Measurements from ENCODE around the gene TTBK1. TPM values are rescaled to one million over a fixed set of nuclear protein-coding genes. Genes with fewer than 3 reads are reported as not detected.

TTBK1 gene
- polyA plus RNA-seq, 1 of the 3 experiments (the other 2 are of a cell fraction): 0.94 TPM

GRCh38 chr6:43226192-43226851 is 17.0 kb upstream of the TTBK1 start:
- H3K27me3 ChIP-seq (ENCODE audit: insufficient read depth): no peaks in the 10 kb centered on the region; the same call in 1 of the 2 replicates
- no peaks in the 10 kb centered on the region for H3K9me2 ChIP-seq
- no peaks in the 10 kb centered on the region for H3F3A ChIP-seq (replicated peaks; ENCODE audit: insufficient read depth)
- no peak overlapping the region for H3K27ac ChIP-seq (ENCODE audit: low read depth in 2 of 2, low read length in 1 of 2)
- H3K4me2 ChIP-seq: no peak overlapping the region
- ChIA-PET CTCF (interaction anchor here (1.8 kb wide), 1 partner anchor 281 kb away, joined by 3 read pairs; no protein-coding TSS in a partner anchor), POLR2A (interaction anchor here (1.1 kb wide), 1 partner anchor 1058 kb away, joined by 3 read pairs; no protein-coding TSS in a partner anchor)
- H3K79me2 ChIP-seq (ENCODE audit: insufficient read depth): peaks cover 5% of the 10 kb centered on the region; the same call in 1 of the 2 replicates
- no peak for DNase-seq
- WGBS (ENCODE audit: low lambda C conversion rate): 94% methylated on average over 8 of the region's 11 CpGs
- peaks cover 0 to 6% of the 10 kb centered on the region in 2 experiments; a peak in 1 of 4 replicates for H3K4me1 ChIP-seq (ENCODE audit: control insufficient read depth in 1 of 2, insufficient read depth in 2 of 2, low read depth in 1 of 2, low read length in 1 of 2)
- TF ChIP-seq, protein P1, sequence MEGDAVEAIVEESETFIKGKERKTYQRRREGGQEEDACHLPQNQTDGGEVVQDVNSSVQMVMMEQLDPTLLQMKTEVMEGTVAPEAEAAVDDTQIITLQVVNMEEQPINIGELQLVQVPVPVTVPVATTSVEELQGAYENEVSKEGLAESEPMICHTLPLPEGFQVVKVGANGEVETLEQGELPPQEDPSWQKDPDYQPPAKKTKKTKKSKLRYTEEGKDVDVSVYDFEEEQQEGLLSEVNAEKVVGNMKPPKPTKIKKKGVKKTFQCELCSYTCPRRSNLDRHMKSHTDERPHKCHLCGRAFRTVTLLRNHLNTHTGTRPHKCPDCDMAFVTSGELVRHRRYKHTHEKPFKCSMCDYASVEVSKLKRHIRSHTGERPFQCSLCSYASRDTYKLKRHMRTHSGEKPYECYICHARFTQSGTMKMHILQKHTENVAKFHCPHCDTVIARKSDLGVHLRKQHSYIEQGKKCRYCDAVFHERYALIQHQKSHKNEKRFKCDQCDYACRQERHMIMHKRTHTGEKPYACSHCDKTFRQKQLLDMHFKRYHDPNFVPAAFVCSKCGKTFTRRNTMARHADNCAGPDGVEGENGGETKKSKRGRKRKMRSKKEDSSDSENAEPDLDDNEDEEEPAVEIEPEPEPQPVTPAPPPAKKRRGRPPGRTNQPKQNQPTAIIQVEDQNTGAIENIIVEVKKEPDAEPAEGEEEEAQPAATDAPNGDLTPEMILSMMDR (IDR thresholded peaks at IDR 0.05): no peak
- TF ChIP-seq PBX3 (IDR thresholded peaks at IDR 0.05): no peak
- no peak overlapping the region for H2AFZ ChIP-seq (ENCODE audit: low read depth)
- peaks cover 6 to 17% of the 10 kb centered on the region in 2 experiments for H3K36me3 ChIP-seq (replicated peaks in 1 of 2; ENCODE audit: control insufficient read depth in 1 of 2, insufficient read depth in 2 of 2, low read length in 1 of 2)
- no peaks in the 10 kb centered on the region for H3K9me3 ChIP-seq
- no peaks in the 10 kb centered on the region for H4K20me1 ChIP-seq (ENCODE audit: insufficient read depth)
- no peak overlapping the region for H3K4me3 ChIP-seq (ENCODE audit: low read depth in 2 of 2, low read length in 1 of 2)
- no peak overlapping the region for H3K9ac ChIP-seq

GRCh38 chr6:43228951-43229802 is 14.1 kb upstream of the TTBK1 start, which contains the start of gene DNPH1:
Gene DNPH1, minus strand, starts transcription at chr6:43229481. Its CDS starts 25 bp downstream, at chr6:43229456.
- Histone ChIP-seq H2AFZ (ENCODE audit: low read depth) (peak within 1 kb of the TSS; percentile 81; the same call in 1 of the 2 replicates), H3K4me2 (peak within 1 kb of the TSS; percentile 79), H3K4me3 (ENCODE audit: low read depth in 2 of 2, low read length in 1 of 2) (peak within 1 kb of the TSS; percentile 60 to 79), H3F3A (replicated peaks; ENCODE audit: insufficient read depth) (no peaks in the 10 kb centered on the region), H3K27ac (ENCODE audit: low read depth in 2 of 2, low read length in 1 of 2) (peak within 1 kb of the TSS in 1 of 2 experiments; percentile 53; a peak in 1 of 4 replicates), H3K9me2 (no peaks in the 10 kb centered on the region), H3K9me3 (no peaks in the 10 kb centered on the region), H3K79me2 (ENCODE audit: insufficient read depth) (peaks cover 5% of the 10 kb centered on the region; the same call in 1 of the 2 replicates), H3K4me1 (ENCODE audit: control insufficient read depth in 1 of 2, insufficient read depth in 2 of 2, low read depth in 1 of 2, low read length in 1 of 2) (peaks cover 0 to 4% of the 10 kb centered on the region in 2 experiments; a peak in 1 of 4 replicates), H3K27me3 (ENCODE audit: insufficient read depth) (peaks cover 6% of the 10 kb centered on the region; the same call in 1 of the 2 replicates), H3K36me3 (replicated peaks in 1 of 2; ENCODE audit: control insufficient read depth in 1 of 2, insufficient read depth in 2 of 2, low read length in 1 of 2) (peaks cover 0 to 3% of the 10 kb centered on the region in 2 experiments), H3K9ac (peak within 1 kb of the TSS; percentile 72), H4K20me1 (ENCODE audit: insufficient read depth) (no peaks in the 10 kb centered on the region)
- CTCF ChIA-PET: interaction anchor here (0.6 to 3.0 kb wide), 61 partner anchors 8 to 278 kb away, joined by 3 to 20 read pairs (median 4); partner anchors contain the start of genes RRP36, TTBK1 and ZNF318
- DNase-seq: peak; percentile 95
- 24% methylated on average over 16 of the region's 82 CpGs for WGBS (ENCODE audit: low lambda C conversion rate)
- POLR2A ChIA-PET: interaction anchor here (0.6 to 1.4 kb wide), 5 partner anchors 8 to 281 kb away, joined by 3 to 5 read pairs (median 3); partner anchors contain the start of genes CUL9, LRRC73 and TTBK1
- TF ChIP-seq MXI1 (IDR thresholded peaks at IDR 0.05; ENCODE audit: low read depth, low read length): peak; percentile 81
- TF ChIP-seq FOXM1 (IDR thresholded peaks at IDR 0.05; ENCODE audit: low read depth): no peak
- TF ChIP-seq TEAD4 (IDR thresholded peaks at IDR 0.05; ENCODE audit: borderline replicate concordance, insufficient read depth): no peak
- TF ChIP-seq USF1 (IDR thresholded peaks at IDR 0.05; ENCODE audit: borderline replicate concordance, low read depth): peak; percentile 96
- no peak for TF ChIP-seq CHD2 (IDR thresholded peaks at IDR 0.05; ENCODE audit: low read length, partially characterized antibody)
- TF ChIP-seq, protein P1 (IDR thresholded peaks at IDR 0.05): peak; percentile 82
- TF ChIP-seq, protein P2, sequence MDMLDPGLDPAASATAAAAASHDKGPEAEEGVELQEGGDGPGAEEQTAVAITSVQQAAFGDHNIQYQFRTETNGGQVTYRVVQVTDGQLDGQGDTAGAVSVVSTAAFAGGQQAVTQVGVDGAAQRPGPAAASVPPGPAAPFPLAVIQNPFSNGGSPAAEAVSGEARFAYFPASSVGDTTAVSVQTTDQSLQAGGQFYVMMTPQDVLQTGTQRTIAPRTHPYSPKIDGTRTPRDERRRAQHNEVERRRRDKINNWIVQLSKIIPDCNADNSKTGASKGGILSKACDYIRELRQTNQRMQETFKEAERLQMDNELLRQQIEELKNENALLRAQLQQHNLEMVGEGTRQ (IDR thresholded peaks at IDR 0.05; ENCODE audit: borderline replicate concordance, low read depth, low read length): peak; percentile 79
- peak; percentile 30; the same call in 1 of the 2 replicates for TF ChIP-seq POLR2AphosphoS5 (IDR thresholded peaks at IDR 0.05; ENCODE audit: low read depth, low read length)
- TF ChIP-seq REST (IDR thresholded peaks at IDR 0.05; ENCODE audit: low read depth, low read length): no peak
